ENCODE measurements around the gene NOS1AP. TPM values are rescaled to one million over a fixed set of nuclear protein-coding genes. Genes with fewer than 3 reads are reported as not detected.

Gene NOS1AP
- total and polyA plus RNA-seq, 2 experiments from 2014 or later: 4.9 to 6.6 TPM

DNA sequence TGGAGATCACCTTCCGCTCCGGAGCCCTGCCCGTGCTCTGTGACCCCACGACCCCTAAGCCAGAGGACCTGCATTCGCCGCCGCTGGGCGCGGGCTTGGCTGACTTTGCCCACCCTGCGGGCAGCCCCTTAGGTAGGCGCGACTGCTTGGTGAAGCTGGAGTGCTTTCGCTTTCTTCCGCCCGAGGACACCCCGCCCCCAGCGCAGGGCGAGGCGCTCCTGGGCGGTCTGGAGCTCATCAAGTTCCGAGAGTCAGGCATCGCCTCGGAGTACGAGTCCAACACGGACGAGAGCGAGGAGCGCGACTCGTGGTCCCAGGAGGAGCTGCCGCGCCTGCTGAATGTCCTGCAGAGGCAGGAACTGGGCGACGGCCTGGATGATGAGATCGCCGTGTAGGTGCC, 297.6 kb downstream of the NOS1AP start:
- H3K4me1 ChIP-seq (ENCODE audit: low read depth): peaks cover 14% of the 10 kb centered on the region
- H3K36me3 ChIP-seq: peaks cover 9% of the 10 kb centered on the region
- no peaks in the 10 kb centered on the region for H3K27me3 ChIP-seq
- H3K4me3 ChIP-seq: no peak overlapping the region
- TF ChIP-seq, protein P1, sequence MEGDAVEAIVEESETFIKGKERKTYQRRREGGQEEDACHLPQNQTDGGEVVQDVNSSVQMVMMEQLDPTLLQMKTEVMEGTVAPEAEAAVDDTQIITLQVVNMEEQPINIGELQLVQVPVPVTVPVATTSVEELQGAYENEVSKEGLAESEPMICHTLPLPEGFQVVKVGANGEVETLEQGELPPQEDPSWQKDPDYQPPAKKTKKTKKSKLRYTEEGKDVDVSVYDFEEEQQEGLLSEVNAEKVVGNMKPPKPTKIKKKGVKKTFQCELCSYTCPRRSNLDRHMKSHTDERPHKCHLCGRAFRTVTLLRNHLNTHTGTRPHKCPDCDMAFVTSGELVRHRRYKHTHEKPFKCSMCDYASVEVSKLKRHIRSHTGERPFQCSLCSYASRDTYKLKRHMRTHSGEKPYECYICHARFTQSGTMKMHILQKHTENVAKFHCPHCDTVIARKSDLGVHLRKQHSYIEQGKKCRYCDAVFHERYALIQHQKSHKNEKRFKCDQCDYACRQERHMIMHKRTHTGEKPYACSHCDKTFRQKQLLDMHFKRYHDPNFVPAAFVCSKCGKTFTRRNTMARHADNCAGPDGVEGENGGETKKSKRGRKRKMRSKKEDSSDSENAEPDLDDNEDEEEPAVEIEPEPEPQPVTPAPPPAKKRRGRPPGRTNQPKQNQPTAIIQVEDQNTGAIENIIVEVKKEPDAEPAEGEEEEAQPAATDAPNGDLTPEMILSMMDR (IDR thresholded peaks at IDR 0.05; ENCODE audit: low read depth, low read length): no peak
- H3K27ac ChIP-seq: no peak overlapping the region
- no peaks in the 10 kb centered on the region for H3K9me3 ChIP-seq (ENCODE audit: low read depth)
- DNase-seq (ENCODE audit: low read depth in 1 of 2, low spot score in 1 of 2): no peak

DNA sequence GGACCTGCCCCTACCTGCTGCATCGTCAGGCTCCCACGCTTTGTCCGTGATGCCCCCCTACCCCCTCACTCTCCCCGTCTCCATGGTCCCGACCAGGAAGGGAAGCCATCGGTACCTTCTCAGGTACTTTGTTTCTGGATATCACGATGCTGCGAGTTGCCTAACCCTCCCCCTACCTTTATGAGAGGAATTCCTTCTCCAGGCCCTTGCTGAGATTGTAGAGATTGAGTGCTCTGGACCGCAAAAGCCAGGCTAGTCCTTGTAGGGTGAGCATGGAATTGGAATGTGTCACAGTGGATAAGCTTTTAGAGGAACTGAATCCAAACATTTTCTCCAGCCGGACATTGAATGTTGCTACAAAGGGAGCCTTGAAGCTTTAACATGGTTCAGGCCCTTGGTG, 298.3 kb downstream of the NOS1AP start:
- peak in 1 of 2 donors; percentile 40 for DNase-seq (ENCODE audit: low read depth in 1 of 2, low spot score in 1 of 2)
- peaks cover 17% of the 10 kb centered on the region for H3K4me1 ChIP-seq (ENCODE audit: low read depth)
- peak overlapping the region; percentile 56 for H3K27ac ChIP-seq
- H3K4me3 ChIP-seq: no peak overlapping the region
- H3K27me3 ChIP-seq: no peaks in the 10 kb centered on the region
- peaks cover 9% of the 10 kb centered on the region for H3K36me3 ChIP-seq
- no peaks in the 10 kb centered on the region for H3K9me3 ChIP-seq (ENCODE audit: low read depth)
- TF ChIP-seq, protein P1 (IDR thresholded peaks at IDR 0.05; ENCODE audit: low read depth, low read length): no peak

DNA sequence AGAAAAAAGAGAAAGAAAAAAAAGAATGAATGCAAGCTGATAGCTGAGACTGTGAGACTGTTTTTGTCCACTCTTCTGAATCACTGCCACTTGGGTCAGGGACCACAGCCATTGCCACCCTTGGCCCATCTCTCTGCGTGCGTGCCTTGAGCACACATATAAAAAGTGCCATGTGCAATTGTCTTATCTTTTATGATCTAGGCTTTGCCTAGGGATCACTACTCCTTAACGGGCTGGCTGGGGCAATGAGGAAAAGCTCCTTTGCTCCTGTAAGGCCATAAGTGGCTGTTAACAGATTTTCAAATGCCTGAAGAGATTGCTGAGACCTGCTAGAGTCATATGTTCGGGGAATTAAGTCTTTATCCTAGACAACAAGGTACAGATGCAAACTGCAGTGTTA, 299.0 kb downstream of the NOS1AP start:
- peaks cover 17% of the 10 kb centered on the region for H3K4me1 ChIP-seq (ENCODE audit: low read depth)
- H3K9me3 ChIP-seq (ENCODE audit: low read depth): no peaks in the 10 kb centered on the region

DNA sequence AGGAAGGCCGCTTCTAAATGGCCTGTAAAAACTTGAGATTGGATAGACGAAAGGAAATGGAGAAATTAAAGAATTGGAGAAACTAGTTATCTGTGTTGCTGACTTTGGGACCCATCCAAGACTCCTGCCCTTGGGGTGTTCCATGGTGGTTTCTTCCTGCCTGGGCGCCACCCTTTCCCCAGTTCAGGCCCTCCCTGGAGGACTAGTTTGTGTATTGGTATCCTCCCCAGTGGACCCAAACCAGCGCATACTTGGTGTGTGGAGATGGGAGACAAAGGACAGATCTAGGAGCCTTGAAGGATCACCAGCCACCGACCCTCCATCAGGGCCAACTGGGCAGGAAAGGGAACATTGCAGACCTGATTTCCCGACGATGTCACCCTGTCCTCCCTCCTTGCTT, 300.1 kb downstream of the NOS1AP start:
- H3K4me1 ChIP-seq (ENCODE audit: low read depth): peaks cover 15% of the 10 kb centered on the region
- H3K27me3 ChIP-seq: no peaks in the 10 kb centered on the region
- peaks cover 9% of the 10 kb centered on the region for H3K36me3 ChIP-seq
- H3K4me3 ChIP-seq: no peak overlapping the region
- DNase-seq (ENCODE audit: low read depth in 1 of 2, low spot score in 1 of 2): no peak
- no peaks in the 10 kb centered on the region for H3K9me3 ChIP-seq (ENCODE audit: low read depth)
- TF ChIP-seq, protein P1 (IDR thresholded peaks at IDR 0.05; ENCODE audit: low read depth, low read length): no peak
- no peak overlapping the region for H3K27ac ChIP-seq

More for the DNA sequence above, 299.0 kb downstream of the NOS1AP start:
- TF ChIP-seq, protein P1 (IDR thresholded peaks at IDR 0.05; ENCODE audit: low read depth, low read length): no peak
- no peak overlapping the region for H3K4me3 ChIP-seq
- peaks cover 9% of the 10 kb centered on the region for H3K36me3 ChIP-seq
- no peak for DNase-seq (ENCODE audit: low read depth in 1 of 2, low spot score in 1 of 2)
- no peaks in the 10 kb centered on the region for H3K27me3 ChIP-seq
- H3K27ac ChIP-seq: peak overlapping the region; percentile 56

DNA sequence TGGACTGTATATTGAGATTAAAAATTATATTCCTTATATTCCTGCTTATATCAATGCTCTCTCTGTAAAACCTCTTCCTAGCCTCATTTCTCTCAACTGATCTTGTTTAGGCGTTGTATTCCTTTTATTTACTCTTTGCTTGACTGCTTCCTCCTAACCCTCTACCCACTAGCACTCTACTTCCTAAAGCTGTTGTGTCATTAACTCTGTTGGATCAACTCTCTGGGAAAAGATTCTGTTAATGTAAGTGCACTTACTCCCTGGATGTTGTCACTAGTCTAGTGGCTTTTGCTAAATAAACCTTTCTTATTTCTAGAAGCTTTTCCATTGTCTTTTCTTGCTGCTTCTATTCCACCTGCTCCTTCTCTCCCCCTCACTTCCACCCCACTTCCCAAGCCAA, 300.7 kb downstream of the NOS1AP start:
- Histone ChIP-seq H3K27me3 (no peaks in the 10 kb centered on the region), H3K9me3 (ENCODE audit: low read depth) (no peaks in the 10 kb centered on the region), H3K27ac (no peak overlapping the region), H3K36me3 (peaks cover 9% of the 10 kb centered on the region), H3K4me1 (ENCODE audit: low read depth) (peaks cover 13% of the 10 kb centered on the region), H3K4me3 (no peak overlapping the region)
- TF ChIP-seq, protein P1 (IDR thresholded peaks at IDR 0.05; ENCODE audit: low read depth, low read length): no peak
- no peak for DNase-seq (ENCODE audit: low read depth in 1 of 2, low spot score in 1 of 2)

DNA sequence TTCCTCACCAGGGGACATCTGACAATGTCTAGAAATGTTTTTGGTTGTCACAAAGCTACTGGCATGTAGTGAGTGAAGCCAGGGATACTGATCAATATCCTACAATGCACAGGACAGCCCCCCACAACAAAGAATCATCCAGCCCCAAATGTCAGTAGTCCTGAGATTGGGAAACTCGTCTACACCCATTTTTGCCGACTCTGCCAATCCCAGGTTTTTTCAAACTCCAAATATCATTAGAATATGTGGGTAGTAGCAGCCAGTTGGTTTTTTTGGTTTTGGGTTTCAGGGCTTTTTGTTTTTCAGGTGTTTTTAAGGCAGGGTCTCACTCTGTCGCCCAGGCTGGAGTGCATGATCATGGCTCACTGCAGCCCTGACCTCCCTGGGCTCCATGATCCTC, 301.2 kb downstream of the NOS1AP start:
- peaks cover 5% of the 10 kb centered on the region for H3K36me3 ChIP-seq
- TF ChIP-seq, protein P1 (IDR thresholded peaks at IDR 0.05; ENCODE audit: low read depth, low read length): no peak
- no peak for DNase-seq (ENCODE audit: low read depth in 1 of 2, low spot score in 1 of 2)
- no peak overlapping the region for H3K4me3 ChIP-seq
- H3K9me3 ChIP-seq (ENCODE audit: low read depth): no peaks in the 10 kb centered on the region
- H3K27me3 ChIP-seq: no peaks in the 10 kb centered on the region
- no peak overlapping the region for H3K27ac ChIP-seq
- H3K4me1 ChIP-seq (ENCODE audit: low read depth): peaks cover 13% of the 10 kb centered on the region
